ENCODE results near the gene ZRANB1.

ZRANB1 gene

DNA sequence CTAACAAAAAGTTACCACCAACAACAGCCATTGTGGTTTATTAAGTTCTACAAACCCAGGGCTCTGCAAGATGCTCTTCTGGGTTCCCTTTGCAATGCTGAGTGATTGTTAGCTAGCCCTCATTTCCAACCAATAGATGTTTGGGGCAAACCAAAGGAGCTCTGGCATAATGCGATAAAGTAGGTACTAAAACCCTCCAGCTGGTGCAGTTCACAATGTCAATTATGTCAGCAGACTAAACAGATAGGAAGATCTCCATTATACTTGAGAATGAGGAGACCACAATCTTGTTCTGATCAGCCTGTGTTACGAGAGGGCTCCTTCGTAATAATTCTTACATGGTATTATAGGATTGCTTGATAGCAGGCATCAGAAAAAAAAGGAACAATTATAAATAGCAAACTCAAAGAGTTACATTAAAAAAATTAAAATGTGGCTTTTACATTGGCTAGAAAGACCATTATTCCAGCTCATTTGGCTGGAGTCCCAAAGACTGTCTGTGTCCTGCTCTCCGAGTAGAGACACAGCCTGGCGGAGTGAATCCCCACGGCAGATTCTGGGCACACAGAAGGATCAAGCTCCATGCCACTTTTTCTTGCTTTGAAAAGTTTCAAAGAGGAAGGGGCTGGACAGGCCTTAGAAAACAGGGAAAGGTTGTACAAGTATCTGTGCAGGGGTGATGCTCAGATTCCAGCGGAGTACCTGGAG lies 93.8 kb downstream of the ZRANB1 start:
- DNase-seq (ENCODE audit: low read depth), result no peak
- H3K4me3 ChIP-seq (ENCODE audit: low read length), result no peak overlapping the region
- TF ChIP-seq, protein P1, sequence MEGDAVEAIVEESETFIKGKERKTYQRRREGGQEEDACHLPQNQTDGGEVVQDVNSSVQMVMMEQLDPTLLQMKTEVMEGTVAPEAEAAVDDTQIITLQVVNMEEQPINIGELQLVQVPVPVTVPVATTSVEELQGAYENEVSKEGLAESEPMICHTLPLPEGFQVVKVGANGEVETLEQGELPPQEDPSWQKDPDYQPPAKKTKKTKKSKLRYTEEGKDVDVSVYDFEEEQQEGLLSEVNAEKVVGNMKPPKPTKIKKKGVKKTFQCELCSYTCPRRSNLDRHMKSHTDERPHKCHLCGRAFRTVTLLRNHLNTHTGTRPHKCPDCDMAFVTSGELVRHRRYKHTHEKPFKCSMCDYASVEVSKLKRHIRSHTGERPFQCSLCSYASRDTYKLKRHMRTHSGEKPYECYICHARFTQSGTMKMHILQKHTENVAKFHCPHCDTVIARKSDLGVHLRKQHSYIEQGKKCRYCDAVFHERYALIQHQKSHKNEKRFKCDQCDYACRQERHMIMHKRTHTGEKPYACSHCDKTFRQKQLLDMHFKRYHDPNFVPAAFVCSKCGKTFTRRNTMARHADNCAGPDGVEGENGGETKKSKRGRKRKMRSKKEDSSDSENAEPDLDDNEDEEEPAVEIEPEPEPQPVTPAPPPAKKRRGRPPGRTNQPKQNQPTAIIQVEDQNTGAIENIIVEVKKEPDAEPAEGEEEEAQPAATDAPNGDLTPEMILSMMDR (conservative IDR thresholded peaks at IDR 0.05; ENCODE audit: low read depth, low read length), result no peak

DNA sequence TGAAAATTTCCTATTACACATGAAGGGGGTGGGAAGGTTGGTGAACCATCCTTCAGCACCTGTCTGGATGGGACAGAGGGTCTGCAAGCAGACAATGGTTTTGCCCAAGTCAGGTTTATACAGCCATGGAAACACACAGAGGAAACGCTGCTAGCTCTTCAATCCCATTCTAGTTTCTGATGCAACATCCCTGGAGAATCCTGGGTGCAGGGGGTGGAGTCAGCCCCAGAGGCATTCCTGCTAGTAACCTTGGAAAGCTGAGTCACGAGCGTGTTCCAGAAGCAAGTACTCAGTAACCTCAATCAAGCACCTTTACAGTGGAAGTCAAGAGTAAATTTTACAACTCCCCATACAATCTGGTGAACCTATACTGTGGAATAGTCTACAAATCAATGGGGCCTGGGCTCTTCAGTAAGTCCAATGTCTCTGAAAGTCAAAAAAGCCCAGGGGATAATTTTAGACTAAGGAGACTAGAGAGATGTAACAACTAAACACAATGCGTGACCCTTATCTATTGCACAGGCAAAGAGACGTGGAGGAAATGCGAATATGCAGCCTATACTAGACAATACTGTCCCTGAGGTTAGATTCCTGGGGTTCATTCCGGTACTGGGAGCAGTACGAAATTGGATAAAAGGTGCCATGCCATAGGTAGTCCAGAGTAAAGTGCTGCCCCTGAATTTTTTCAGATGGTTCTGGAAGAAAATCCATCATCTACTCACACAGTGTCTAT lies 95.4 kb downstream of the ZRANB1 start:
- DNase-seq (ENCODE audit: low read depth), result no peak
- H3K4me3 ChIP-seq (ENCODE audit: low read length), result no peak overlapping the region
- TF ChIP-seq, protein P1 (conservative IDR thresholded peaks at IDR 0.05; ENCODE audit: low read depth, low read length), result no peak
